Stimulated activated CD4-positive, alpha-beta T cell treated with anti-CD3 and anti-CD28 coated beads, Interleukin-12 subunit alpha, Interleukin-12 subunit beta, amount 100 ng/mL, for 48 hours (primary cell): ENCODE results near the gene ERC1.

Experiments used
- DNase-seq, 3 donors: peaks; one replicate each; pipeline ENCODE4 v3.0.0-alpha.2; 2020; ENCODE audit warnings: low read depth in 2 of 3, low spot score in 1 of 3

The ERC1 gene

DNA sequence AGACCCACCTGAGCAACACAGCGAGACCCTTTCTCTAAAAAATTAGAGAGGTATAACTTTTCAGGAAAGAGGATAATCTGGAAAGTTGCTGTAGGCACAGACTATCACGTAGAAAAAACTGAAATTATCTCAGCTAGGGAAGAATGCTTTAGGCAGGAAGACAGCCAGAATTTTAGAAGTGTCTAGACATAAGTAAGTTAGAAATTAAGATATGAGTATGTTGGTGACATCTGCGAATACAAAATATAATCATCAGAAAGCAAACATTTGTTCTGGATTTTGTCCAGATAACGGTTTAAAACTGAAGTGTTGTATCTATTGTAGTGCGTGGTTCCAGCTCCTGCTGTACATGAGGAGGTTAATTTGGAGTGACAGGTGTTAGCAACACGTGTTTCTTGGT, 480.2 kb downstream of the ERC1 start:
- no peak for DNase-seq

DNA sequence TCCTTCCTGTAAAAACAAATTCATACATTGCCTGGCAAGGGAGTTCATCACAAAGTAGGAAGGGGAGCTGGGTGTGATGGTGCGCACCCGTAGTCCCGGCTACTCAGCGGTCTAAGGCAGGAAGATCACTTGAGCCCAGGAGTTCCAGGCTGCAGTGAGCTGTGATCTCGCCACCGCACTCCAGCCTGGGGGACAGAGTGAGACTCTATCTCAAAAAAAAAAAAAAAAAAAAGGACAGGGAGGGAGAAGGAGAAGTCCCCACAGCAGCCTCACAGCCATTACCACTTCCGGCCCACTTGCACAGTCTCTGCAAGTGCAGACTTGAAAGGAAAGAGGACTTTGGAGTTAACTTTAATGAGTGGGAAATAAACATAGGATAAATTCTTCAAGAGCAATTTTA, 482.4 kb downstream of the ERC1 start:
- no peak for DNase-seq

DNA sequence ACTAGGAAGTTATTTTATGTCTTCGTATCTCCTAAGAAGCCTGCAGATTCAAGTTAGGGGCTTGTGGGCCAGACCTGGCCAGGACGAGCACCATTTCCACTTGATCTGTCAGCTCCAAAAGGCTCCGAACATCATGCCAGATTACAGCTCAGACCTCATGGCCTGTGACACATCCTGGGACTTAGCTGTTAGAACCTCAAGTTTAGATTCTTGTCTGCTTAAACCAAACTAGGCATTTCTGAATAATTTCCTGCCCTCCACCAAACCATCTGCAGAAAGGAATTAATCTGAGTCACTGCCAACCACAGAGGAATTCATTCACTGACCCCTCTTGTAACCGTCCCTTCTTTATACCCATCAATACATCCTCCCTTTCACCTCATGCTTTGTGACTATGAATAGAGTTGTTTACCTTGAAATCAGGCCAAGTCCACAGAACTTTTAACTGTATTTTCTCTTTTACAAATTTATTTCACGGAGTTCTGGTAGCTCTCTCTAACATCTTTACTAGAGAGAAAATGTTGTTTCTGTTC, 483.1 kb downstream of the ERC1 start:
- no peak for DNase-seq

DNA sequence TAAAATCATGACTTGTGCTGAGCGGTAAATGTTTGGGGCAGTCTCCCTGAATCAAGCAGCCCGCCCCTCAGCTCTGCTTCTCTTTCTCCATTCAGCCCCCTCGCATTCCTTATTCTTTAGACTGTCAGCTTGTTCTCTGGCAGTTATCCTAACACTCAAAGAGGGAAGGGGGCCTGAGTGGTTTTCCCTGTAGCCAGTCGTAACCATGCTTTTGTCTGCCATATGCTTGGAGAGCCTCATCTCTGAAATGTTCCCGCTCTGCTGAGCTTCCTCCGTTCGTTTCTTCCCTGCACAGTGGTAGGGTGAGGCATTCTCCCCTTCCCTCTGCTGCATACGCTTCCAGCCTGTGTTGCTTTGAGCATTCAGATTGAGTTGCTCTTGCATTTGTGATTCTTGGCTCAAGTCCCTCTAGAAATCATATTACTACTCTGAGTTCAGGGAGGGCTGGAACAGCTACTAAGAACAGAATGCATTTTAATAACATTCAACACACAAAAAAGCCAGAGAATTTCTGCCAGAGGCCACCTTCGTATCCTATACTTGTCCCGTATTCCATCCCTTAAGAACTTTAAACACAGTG, 483.6 kb downstream of the ERC1 start:
- DNase-seq, result no peak

DNA sequence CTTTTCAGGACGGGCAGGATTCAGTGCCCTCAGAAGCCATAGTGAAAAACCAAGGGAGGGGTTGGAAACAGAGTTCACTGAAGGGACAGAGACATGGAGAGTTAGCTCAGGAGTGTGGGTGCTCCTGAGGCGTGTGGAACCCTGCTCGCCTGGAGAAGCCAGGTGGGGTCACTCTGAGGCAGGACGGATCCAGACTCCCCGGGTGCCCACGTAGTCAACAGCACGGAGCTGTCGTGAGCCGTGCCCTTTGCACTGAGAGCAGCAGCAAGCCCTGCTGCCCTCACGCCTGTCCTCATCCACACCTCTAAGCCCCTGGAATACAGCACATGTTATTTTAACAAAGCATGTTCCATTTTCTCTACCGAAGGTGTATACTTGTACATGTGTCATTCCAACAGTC, 488.6 kb downstream of the ERC1 start:
- no peak for DNase-seq

DNA sequence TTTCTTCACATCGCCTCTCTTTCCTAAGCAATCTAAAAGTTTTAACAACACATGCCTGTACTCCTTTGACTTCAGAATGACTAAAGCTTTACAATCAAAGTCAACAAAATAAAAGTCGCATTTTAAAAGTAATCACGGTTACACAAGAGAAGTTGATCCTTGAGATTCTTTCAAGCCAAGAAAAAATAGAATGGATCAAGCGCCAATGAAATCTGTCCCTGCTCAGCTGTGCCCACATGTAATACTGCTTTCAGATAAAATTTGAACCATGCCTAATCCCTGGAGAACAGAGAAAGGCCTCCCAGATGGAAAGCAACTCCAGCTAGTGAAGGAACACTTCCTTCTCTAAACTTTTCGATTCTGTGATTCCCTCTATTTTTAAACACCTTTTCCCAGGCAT, 490.3 kb downstream of the ERC1 start:
- no peak for DNase-seq

DNA sequence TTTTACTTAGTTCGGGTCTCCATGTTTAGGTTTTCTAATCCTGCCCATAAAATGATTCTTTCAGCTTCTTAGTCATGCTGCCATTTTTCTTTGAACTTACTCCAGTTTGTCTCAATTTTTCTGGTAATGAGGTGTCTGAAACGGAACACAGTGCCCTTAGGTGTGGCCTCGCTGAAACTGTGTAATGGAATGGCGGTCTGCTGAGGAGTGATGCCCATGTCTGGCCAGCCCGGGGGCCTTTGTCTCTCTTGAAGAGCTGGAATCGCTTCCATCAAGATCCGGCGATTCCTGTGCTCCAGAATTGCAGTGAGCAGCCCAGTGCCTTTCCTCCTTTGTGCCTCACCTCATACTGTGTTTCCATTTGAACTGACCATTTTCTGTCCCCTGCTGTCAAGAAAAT, 490.9 kb downstream of the ERC1 start:
- no peak for DNase-seq

DNA sequence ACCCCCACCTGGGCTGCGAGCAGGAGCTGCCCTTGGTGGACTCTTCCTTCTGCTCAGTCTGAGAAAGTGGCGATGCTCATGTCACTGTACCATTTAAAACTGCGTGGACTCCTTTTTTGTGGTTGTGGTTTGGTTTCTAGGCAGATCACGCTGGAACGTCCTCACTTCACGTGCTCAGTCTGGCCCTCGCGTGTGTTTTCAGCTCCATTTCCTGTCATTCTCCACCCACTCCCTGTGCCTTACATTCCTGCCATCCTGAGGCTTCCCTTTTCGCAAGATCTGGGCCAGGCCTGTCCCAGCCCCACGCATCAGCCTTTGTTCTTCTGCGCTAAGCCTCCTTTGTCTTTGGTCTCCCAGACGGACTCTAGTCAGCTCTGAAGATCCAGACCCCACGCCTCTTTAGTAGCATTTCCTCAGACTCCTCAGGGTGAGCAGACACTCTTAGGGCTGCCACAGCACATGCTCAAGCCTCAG, 497.9 kb downstream of the ERC1 start:
- DNase-seq, result no peak

DNA sequence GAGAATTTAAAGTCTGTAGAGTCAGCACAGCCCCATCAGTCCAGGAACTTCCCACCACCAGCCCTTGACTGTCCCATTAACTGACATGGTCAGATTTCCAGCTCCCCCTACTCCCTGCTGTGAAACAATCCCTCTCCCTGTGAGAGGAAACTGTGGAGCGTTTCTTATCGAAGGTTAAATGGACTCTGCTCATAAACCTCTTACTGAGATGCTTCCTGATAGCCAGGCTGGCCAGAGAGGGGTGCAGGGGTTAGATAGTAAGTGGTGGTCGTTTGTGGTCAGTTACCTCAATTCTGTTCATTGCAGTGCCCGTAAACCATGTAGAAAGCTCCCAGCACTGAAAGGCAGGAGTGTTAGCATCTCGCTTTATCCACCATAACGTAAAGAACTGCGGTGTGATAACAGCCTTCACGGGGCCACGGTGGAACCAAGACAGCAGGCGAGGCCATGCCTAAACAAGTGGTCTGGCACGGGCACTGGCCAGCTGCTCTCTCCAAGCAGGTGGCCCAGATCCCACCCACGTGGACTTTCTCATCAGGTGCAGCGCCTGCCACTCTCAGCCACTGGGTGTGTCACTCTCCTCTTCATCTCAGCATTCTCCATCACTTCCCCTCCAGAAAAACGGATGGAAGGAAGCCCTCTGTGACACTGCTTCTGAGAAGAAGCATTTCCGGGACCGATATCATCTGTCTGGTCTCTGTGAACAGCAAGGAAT, 501.1 kb downstream of the ERC1 start:
- DNase-seq, result no peak

DNA sequence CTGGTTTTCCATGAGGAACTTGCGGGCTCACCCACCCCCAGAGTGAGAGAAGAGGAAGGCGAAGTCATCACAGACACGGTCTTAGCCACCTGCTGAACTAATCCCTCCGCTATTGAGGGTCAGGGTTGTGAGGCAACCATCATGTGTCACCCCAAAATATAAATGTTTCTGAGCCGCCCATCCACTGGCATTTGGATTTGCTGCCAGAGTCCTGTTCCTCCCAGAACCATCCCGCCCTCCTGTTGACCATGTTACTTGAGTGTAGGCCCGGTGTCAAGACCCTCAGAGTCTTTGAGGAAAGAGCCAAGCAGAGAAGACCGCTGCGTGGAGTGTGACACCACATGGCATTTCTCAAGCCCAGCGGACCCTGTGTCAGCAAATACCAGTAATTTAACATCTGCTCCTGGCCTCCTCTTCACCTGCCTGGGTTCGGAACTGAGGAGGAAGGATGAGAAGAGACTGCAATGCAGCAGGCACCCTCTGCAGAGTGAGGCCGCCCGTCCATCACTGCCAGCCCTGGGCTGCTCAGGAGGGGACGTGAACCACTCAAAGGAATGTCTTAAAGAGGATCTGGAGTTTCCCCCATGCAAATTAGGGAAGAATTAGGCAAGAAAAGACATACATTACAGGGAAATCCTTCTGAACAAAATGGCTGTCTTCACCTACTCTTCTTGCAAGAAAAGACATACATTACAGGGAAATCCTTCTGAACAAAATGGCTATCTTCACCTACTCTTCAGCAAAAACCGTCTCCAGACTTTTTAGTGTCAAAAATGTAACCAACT, 502.9 kb downstream of the ERC1 start:
- no peak for DNase-seq

DNA sequence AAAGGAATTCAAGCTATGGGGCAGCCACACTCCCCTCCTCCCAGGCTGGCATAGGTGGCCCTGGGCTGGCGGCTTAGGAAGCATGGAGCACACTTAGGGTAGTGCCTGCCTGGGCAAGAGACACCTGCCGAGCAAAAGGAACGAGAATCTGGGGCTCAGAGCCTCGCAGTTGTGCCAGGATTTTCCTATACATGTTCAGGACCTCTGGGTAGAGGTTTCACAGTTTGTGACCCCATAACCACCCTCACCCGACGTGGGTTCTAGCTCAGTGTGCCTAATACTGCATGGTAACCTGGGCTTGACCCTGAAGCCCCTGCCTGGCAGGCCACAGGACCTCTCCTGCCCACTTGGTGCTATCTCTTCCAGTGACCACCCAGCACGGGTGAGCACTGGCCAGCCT, 503.8 kb downstream of the ERC1 start:
- no peak for DNase-seq

DNA sequence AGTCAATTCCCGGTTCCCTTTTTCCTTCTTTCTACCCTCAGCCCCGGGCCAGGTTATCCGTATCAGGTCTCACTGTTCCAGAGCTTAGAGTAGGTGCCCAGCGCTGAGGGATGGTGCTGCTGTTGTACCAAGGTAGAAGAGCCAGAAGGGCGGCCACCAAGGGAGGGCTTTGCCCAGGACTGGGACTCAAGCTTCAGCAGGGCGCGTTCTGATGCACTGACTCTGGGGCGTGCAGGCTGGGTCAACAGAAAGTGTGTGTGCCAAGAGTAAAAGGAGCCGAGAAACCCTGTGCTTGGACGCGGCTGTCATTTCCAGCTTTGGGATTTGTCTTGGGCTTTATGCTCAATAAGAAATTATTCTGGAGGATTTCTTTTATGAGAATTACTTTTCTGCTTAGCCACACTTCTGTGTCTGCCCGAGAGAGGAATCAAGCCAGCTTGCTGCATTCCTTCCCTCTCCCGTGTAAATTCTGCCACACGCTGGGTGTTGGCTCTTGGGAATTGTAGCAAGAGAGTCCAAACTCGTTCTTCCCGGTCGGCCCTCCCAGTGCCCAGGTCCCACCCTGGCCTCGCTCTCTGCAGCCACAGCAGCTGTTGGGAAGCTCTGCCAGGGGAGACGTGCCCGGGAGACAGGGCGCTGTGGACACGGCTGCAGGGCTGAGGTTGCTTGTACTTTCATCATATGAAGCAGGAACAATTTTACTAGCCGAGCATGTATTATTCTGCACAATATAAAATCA, 505.3 kb downstream of the ERC1 start:
- DNase-seq, result no peak

DNA sequence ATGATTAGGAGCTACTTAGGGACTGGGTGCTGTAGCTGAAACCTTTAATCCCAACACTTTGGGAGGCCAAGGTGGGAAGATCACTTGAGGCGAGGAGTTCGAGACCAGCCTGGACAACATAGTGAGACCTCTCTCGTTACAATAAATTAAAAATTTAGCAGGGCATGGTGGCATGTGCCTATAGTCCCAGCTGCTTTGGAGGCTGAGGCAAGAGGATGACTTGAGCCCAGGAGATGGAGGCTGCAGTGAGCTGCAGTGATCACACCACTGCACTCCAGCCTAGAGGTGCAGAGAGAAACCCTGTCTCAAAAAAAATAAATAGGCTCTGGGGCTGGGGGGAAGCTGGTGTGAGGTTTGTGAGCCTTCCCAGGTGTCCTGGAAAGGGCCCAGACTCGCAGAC, 506.1 kb downstream of the ERC1 start:
- DNase-seq, result no peak

DNA sequence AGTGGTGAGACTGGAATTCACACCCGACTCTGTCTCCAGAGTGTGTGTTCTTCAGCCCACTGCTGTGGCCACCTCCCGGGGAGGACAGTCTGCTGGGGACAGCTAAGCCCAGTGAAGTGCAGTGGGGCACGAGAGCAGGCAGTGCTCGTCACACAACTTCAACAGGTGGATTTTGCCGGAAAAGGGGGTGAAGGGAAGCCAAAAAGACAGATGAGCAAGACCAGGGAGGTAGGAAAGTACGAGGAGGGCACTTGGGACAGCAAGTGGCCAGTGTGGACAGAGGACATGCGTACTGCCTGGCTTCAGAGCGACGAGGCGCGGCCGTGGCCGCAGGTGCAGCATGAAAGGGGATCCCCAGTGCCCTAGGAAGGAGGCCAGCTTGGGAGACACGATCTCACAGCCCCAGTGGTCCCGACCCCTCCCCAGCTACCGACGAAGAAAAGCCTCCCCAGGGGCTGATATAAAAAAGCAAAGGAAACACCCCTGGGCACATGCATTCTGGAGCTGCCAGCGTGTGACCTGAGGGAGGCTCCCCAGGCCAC, 507.2 kb downstream of the ERC1 start:
- DNase-seq, result no peak

DNA sequence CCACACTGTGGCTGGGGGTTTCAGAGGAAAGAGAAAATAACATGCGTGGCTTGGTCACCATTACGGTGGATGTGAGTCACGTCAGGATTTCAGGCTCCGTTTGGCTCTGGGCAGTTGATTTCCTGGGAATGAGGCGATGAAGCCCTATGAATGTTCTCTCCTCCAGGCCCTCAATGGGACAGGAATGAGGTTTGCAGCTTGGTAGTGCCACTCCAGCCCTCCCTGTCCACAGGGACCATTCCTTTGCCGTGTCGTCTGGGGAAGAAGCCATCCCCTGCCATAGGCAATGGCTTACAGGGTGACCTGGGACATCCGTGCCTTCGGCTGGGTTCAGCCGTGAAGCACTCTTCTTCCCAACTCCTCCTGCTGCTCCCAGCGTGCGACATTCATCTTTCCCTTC, 508.3 kb downstream of the ERC1 start:
- no peak for DNase-seq

DNA sequence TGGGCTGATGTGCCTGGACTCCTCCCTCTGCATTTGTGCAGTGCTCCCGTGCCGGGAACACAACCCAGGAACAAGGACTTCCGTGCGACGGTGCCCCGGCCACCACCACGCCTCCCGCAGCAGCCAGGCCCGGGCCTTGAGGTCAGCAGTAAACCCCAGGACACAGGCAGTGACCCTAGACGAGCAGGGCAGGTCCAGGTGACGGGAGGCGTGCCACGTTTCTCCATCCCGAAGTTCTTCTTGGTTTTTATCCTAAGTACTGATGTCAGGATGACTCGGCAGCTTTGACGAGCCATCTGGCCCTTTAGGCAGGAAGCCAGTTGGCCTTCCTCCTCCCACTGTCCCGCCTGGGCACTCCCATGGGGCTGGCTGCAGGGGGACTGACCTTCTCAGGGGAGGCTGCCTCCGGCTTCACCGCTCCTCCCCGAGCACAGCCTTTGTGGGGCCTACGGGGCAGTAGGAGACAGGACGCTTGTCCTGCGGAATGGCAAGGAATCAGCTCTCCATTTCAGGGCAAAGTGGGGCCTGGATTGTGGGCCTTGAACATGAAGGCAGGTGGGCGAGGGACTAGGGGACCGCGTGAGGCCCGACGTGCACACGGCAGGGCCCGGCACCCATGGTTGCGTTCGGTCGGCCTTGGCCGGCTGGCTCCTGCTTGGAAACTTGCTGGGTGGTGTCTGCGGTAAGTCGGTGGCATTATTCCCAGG, 509.2 kb downstream of the ERC1 start:
- DNase-seq, result no peak

DNA sequence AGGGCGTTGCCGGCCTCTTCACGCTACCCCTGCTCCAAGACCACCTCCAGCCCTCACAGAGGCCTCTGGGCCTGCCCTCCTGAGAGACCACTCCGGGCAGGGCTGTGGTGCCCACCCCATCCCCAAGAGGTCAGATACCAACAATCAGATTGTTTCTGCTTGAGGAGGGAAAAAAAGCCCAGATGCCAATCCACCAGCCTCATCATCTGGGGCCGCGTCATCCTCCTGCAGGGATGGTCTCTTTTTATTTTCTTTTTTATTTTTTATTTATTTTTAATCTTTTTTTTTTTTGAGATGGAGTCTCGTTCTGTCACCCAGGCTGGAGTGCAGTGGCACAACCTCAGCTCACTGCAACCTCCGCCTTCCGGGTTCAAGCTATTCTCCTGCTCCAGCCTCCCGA, 510.0 kb downstream of the ERC1 start:
- DNase-seq, result no peak

DNA sequence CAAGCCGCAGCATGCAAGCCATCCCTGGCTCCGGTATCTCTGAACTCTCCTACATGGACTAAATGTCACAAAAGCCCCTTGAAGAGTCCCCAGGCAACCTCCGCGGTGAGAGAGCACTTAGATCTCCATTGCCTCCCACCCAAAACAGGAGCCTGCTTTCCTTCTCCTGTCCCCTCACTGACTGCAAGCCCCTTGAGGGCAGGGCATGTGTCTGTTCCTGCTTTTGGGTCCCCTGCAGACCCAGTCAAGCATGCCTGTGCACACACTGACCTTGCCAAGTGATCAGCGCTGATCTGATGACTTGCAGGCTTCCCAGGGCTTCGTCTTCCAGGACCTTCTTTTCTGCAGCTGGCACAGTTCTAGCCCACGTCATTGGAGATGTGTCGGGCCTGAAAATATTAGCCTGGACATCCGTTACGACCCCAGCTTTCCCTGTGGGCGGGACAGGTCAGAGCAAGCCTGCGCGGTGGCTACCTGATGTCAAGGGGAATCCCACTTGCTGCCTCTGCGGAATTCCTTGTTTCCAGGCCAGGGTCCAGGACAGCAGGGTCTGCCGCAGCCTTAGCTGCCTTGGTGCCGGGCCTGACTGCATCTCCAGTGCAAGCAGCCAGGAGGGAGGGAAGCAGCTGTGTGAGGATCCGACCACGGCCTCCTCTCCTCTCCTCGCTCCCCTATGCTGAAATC, 510.8 kb downstream of the ERC1 start:
- DNase-seq, result no peak

DNA sequence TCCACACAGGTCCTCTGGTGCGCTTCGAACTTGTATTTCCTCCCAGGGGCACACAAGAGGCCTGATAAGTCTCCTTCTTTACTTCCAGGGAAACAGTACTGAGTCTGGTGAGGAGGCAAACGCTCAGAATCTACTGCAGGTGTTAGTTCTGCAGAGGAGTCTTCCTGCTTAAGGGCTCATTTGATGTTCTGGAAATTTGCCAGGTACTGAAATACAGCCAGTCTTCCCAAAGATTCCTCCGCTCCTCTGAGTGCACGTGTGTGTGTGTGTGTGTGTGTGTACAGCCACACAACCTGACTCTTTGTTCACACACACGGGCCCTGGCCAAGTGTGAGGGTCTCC, 511.3 kb downstream of the ERC1 start:
- DNase-seq, result no peak

DNA sequence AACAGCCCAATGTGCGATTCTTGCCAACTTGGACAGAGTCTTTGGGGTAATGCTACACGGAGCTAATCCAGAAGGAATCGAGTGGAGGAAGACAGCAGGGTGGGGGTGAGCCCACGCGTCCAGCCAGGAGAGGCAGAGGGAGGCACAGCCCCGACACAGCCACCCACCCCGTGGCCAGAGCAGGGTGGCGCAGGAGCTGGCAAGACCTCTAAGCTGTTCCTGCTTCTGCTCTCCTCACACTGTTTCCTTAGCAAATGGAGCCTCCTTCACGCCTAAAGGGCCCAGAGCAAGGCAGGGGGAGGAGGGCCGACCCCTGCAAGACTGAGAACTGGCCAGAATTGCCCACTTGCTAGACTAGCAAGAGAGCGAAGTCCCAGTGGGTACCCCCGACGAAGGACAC, 511.8 kb downstream of the ERC1 start:
- no peak for DNase-seq
